ENCODE measurements around the gene PEX11B. TPM values are rescaled to one million over a fixed set of nuclear protein-coding genes. Genes with fewer than 3 reads are reported as not detected.
A peak's percentile ranks its signal among the peaks of the same experiment; 100 is the strongest.
"Not testable (repeated sequence)": the region's sequence is repeated elsewhere in the genome, so short reads cannot be mapped to it uniquely, and the experiment has no call there.

Gene PEX11B
- total RNA-seq, 1 donor from 2014 or later = 24.6 TPM

- no peak for DNase-seq
These were observed 34.4 kb upstream of the PEX11B start for GRCh38 chr1:145952903-145953302.

DNA sequence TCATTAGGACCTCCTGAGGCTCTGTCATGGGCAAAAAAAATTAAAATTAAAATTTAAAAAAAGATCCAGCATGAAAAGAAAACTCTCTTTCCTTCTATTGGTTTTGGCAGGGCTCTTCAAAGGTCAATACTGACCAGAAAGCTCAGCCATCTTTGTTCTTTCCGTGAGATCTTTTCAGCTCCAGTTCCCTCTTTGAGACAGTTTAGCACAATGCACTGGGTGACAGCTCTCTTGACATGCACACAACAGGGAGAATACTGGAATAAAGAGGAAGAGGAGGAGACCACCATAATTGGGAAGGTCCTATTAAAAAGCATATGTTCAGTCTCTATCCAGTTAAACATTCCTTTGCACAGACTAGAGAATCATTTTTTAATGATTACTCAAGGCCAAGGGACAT lies 33.0 kb upstream of the PEX11B start:
- DNase-seq = no peak

DNA sequence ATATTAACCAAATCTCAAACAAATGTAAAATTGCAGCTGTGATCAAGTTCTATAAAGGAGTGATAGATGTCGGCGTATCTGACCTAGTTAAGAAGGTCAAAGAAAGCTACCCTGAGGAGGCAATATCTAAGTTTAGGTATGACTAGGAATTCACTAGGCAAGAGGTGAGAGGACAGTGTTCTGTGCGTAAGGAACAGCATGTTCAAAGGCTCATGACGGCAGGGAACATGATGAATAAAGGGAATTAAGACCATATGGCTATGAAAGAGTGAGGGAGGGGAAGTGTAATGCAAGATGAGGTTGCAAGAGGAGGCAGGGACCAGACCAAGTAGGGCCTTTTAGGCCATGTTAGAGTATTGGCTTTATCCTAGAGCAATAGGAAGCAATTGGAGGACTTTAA lies 30.7 kb upstream of the PEX11B start:
- DNase-seq = no peak

- DNase-seq = no peak
These were observed 29.0 kb upstream of the PEX11B start for GRCh38 chr1:145947551-145947950.

DNA sequence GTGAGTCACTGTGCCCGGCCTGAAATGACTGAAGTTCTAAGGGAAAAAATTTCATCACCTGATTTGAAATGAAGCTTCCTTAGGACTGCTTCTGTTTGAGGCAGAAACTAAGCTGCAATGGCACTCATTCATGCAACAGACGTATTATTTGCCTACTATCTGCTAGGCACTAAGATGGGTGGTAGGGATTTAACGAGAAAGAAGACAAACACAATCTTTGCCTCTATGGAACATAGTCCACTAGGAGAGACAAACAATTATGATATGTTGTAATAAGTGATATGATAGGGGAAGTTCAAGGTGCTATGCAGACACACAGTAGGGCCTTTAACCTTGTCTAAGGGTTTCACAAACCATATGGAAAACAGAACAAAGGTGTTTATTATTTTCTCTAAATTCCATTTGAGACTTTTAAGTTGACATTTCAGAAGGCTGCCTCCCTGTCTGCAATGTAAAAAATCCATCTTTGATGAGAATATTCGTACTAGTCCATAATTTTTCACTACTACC lies 28.0 kb upstream of the PEX11B start:
- no peak for DNase-seq

DNA sequence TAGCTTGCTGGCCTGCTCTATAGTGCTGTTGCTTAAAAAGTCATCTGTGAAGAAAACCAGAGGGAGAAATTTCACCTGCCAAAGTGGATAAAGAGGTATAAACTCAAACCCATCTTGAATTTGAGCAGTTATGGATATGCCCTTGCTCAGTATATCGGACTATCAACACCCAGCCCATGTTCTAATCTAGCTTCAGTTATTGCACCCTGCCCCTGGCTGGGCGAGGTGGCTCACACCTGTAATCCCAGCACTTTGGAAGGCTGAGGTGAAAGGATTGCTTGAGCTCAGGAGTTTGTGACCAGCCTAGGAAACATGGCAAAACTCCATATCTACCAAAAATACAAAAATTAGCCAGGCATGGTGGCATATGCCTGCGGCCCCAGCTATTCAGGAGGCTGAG lies 26.0 kb upstream of the PEX11B start:
- no peak for DNase-seq

DNA sequence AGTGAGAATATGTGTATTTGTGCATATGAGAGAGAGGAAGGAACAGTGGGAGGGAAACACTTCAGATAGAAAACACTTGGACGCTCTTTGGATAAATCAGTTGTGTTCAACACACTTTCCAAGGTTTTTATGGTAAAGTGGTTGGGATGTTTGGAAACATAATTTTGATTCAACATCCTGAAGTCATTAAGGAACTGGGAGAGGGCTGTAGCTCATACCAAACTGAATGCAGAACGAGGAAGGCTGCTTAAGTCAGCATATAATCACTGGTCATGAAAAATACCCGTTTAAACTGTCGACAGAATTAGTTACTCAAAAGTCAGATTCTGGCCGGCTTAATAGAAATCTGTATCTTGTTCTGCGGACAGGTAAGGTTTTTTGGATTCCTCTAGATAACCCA lies 24.4 kb upstream of the PEX11B start:
- no peak for DNase-seq

DNA sequence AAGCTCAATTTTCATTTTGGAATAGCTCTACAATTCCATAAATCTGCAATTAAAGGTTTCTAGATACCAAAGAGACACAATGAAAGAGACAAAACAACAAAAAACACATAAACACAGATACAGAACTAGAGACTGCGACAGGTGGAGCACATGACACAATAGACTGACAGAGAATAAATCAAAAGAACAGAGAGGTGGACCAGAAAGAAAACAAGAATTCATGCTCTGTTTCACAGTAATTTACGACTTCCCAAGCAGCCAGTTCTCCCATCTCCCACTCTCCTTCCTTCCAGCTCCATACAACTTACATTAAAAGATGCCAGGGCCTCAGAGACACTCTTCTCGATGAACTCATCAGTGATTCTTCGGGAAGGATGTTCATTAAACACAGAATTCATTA lies 23.9 kb upstream of the PEX11B start:
- DNase-seq = no peak

DNA sequence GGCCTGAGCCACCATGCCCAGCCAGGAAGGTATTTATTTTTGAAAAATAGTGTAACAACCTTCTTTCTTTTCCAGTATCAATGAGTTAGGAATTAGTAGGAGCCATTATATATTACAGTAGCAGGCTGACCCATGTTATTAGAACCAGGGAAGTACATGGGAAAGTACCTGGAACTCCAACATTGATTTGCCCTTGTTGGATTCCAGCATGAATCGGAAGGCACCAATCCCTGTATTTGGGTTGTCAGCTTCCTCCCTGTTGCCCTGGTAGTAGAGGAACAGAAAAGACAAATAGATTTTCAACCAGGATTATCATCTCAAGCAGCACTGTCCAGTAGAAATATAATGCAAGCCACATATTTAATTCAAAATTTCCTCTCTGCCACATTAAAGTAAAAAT lies 18.9 kb upstream of the PEX11B start:
- no peak for DNase-seq

- no peak for DNase-seq
These were observed 17.7 kb upstream of the PEX11B start for GRCh38 chr1:145936247-145936646.

DNA sequence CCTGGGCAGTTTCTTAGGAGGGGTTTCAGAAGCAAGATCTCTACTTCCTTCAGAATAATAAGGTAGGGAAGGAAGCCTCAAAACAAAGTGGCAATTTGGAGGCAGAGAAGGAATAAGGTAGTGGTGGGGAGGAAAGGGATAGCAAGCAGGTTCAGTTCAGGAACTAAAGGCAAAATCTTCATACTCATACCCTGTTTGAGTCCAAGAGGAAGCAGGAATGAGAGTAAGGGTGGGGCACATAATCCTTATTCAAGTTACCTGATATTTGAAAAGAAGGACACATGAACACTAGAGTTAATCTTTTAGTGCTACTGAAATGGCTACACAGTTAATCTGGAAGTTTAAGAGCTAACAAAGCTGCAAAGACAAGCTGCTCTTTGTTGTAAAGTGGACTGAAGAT lies 17.2 kb upstream of the PEX11B start:
- no peak for DNase-seq

GRCh38 chr1:145932522-145933009 lies 14.0 kb upstream of the PEX11B start:
- not testable (repeated sequence) for DNase-seq

DNA sequence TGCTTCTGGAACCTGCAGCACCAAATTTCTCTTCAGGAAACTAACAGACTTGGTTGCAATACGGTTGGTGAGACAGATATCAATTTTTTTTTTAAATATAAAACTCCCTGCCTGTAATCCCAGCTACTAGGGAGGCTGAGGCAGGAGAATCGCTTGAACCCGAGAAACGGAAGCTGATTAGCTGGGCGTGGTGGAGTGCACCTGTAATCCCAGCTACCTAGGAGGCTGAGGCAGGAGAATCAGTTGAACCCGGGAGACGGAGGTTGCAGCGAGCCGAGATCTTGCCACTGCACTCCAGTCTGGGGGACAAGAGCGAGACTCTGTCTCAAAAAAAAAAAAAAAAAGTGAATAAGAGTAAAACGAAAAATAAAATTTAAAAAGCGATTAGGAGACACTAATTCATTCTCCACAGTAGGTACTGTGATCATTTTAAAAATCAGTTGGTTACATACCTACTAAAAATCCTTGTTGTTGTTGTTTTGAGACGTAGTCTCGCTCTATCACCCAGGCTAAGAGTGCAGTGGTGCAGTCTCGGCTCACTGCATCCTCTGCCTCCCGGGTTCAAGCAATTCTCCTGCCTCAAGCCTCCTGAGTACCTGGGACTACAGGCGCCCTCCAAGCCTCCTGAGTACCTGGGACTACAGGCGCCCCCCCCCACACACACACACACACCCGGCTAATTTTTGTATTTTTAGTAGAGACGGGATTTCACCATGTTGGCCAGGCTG lies 9.6 kb upstream of the PEX11B start:
- DNase-seq = no peak

GRCh38 chr1:145927063-145927886 lies 8.8 kb upstream of the PEX11B start, which contains the start of gene RBM8A:
RBM8A (minus strand) TSS chr1:145927484; CDS start chr1:145927426, 58 bp downstream.
- DNase-seq = peak; percentile 99

- no peak for DNase-seq
These were observed 8.2 kb upstream of the PEX11B start for GRCh38 chr1:145926686-145927062.

DNA sequence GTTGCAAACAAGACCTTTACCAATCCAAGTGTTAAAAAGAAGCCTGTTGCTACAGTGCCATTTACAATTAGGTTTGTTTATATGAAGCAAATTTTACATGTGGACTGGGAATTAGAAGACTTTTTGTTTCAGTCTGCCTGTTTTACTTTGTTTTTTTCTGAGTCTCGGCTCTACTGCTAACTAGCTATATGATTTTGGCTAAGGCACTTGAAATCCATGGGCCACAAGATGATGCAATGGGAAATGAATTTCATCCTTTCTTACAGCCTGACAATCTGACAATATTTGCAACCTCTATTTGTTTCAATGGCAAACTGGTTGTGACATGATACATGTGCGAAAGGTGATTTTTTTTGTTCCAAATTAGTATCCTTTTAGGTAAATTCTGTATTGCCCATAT lies 3.7 kb upstream of the PEX11B start:
- DNase-seq = no peak

- not testable (repeated sequence) for DNase-seq
These were observed 1.8 kb upstream of the PEX11B start for GRCh38 chr1:145920297-145920696.

DNA sequence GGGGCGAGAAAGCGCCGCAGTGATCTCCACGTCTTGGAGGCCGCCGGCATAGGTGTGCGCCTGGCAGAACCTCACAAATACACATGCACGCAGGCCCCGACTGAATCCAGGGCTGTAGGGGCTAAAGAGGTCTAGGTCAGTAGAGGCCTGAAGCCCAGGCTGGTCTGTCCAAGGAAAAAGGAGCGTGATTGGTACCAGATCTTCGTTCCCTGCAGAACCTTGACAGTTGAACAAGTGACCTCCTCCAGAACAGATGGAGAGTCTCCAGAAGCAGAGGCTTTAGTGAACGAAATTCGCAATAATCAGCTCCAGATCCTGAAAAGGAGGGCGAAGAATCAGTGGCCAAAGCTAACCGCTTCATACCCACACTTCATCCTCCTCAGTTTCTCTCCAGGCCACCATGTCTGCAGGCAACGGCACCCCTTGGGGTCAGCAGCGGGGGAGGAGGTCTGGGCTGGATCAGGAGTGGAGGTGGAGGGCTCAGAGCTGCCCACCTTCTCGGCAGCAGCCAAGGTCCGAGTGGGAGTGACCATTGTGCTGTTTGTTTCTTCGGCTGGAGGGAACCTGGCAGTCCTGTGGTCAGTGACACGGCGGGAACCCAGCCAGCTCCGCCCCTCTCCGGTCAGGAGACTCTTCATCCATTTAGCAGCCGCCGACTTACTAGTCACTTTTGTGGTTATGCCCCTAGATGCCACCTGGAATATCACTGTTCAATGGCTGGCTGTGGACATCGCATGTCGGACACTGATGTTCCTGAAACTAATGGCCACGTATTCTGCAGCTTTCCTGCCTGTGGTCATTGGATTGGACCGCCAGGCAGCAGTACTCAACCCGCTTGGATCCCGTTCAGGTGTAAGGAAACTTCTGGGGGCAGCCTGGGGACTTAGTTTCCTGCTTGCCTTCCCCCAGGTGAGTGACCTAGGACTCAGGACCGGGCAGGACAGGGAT lies 749 bp upstream of the PEX11B start:
- peak; percentile 40 for DNase-seq

- no peak for DNase-seq
These were observed 922 bp downstream of the PEX11B start for GRCh38 chr1:145917595-145917994.

- no peak for DNase-seq
These were observed 1.8 kb downstream of the PEX11B start for GRCh38 chr1:145916745-145917144.

GRCh38 chr1:145912128-145912641 lies 6.3 kb downstream of the PEX11B start:
- no peak for DNase-seq

DNA sequence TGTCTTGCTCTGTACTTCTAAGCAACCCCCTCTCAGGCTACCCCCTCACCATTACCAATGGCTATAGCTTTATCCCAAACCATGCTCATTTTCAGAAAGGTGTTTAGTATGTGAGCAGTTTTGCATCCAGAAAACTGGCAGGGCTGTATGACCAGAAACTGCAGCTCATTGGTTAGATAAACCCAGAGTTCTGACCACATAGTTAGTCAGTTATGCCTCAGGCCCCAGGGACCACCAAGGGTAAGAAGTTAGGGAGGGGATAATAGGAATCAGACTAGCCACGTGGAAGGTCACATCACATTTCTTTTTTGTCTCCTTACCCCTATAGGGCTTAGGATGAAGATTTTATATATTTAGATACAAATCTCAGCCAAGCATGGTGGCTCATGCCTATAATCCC lies 9.9 kb downstream of the PEX11B start:
- DNase-seq = no peak
